Measurements from ENCODE around the gene G0S2. TPM values are rescaled to one million over a fixed set of nuclear protein-coding genes. Genes with fewer than 3 reads are reported as not detected.

The G0S2 gene
- total and polyA plus RNA-seq, 2 of the 4 experiments (the other 2 are of a cell fraction), result 0.36 to 0.53 TPM

- Histone ChIP-seq H2BK20ac (ENCODE audit: low read depth, low read length) (no peak overlapping the region), H3K9ac (ENCODE audit: low read depth, low read length) (no peak overlapping the region)
Measured at GRCh38 chr1:209657140-209657879, 17.9 kb upstream of the G0S2 start.

More at GRCh38 chr1:209657140-209657879, 17.9 kb upstream of the G0S2 start:
- Histone ChIP-seq H3K27ac (ENCODE audit: insufficient read depth, low read length) (no peak overlapping the region), H2AK9ac (replicated peaks; ENCODE audit: low read depth, low read length, poor library complexity) (no peak overlapping the region), H2BK5ac (ENCODE audit: low read depth, low read length, poor library complexity, severe bottlenecking) (no peak overlapping the region), H2AFZ (replicated peaks; ENCODE audit: low read length, poor library complexity) (no peak overlapping the region), H3K4ac (ENCODE audit: low read depth, low read length) (no peak overlapping the region), H2BK120ac (ENCODE audit: low read depth, low read length) (no peak overlapping the region), H3K9me1 (ENCODE audit: insufficient read depth, low read length) (no peaks in the 10 kb centered on the region; the same call in 1 of the 2 replicates), H2AK5ac (ENCODE audit: low read depth, low read length) (no peak overlapping the region), H4K91ac (ENCODE audit: insufficient read depth, low read depth, low read length) (no peak overlapping the region), H3K56ac (ENCODE audit: extremely low read depth, insufficient read depth, low read length) (no peak overlapping the region), H2BK15ac (ENCODE audit: low read depth, low read length) (no peak overlapping the region), H3K4me2 (ENCODE audit: low read depth, low read length) (no peak overlapping the region), H3K4me1 (ENCODE audit: control insufficient read depth, insufficient read depth, low read length) (no peaks in the 10 kb centered on the region), H4K20me1 (ENCODE audit: insufficient read depth, low read length) (no peaks in the 10 kb centered on the region), H4K5ac (ENCODE audit: low read depth, low read length) (no peak overlapping the region), H3K9me3 (ENCODE audit: control insufficient read depth, insufficient read depth, low read length) (no peaks in the 10 kb centered on the region), H3K18ac (ENCODE audit: low read depth, low read length) (no peak overlapping the region), H3K36me3 (ENCODE audit: control insufficient read depth, insufficient read depth, low read length) (no peaks in the 10 kb centered on the region), H3K23ac (ENCODE audit: low read depth, low read length) (no peak overlapping the region), H3K4me3 (ENCODE audit: insufficient read depth, low read depth, low read length) (no peak overlapping the region), H3K14ac (replicated peaks; ENCODE audit: low read depth, low read length) (no peak overlapping the region), H4K8ac (ENCODE audit: low read depth in 2 of 2, low read length in 2 of 2) (no peak overlapping the region), H3K79me1 (ENCODE audit: low read depth in 1 of 2, low read length in 2 of 2) (no peaks in the 10 kb centered on the region), H3K27me3 (ENCODE audit: control insufficient read depth, insufficient read depth, low read length) (no peaks in the 10 kb centered on the region; the same call in 1 of the 2 replicates)
- in situ Hi-C loops (cut with MboI; ENCODE audit: low sequenced_read_pairs) (no loop called here), intact Hi-C loops (cut with micrococcal nuclease) (no loop called here), dilution Hi-C loops (cut with HindIII; ENCODE audit: low sequenced_read_pairs, unreplicated experiment) (no loop called here)
- DNase-seq (no peak), ATAC-seq (ENCODE audit: low read depth) (no peak)
- 70% methylated on average over 6 of the region's 9 CpGs; no CpG with 5 or more reads in 1 of the 2 experiments for WGBS, 2 experiments (ENCODE audit: extremely low coverage in 2 of 2, insufficient read length in 1 of 2)
- no TSS peak for BruUV-seq (replicated peaks)
- CTCF ChIA-PET, result no interaction called here
- POLR2A ChIA-PET (ENCODE audit: unreplicated experiment), result no interaction called here
- no peak for TF ChIP-seq USF2 (IDR thresholded peaks at IDR 0.05; ENCODE audit: low read depth, low read length)
- TF ChIP-seq CEBPB (IDR thresholded peaks at IDR 0.05; ENCODE audit: low read depth, low read length), result no peak
- no peak for TF ChIP-seq MXI1 (IDR thresholded peaks at IDR 0.05; ENCODE audit: borderline replicate concordance, low read depth, low read length)
- no peak for TF ChIP-seq POLR2A (IDR thresholded peaks at IDR 0.05; ENCODE audit: low read depth, low read length)
- TF ChIP-seq CTCF (conservative IDR thresholded peaks at IDR 0.05; ENCODE audit: low read depth, low read length), result no peak
- TF ChIP-seq RCOR1 (IDR thresholded peaks at IDR 0.05; ENCODE audit: insufficient replicate concordance, low read length), result no peak
- no peak for TF ChIP-seq MAZ (IDR thresholded peaks at IDR 0.05; ENCODE audit: borderline replicate concordance, low read depth, low read length)
- TF ChIP-seq BHLHE40 (IDR thresholded peaks at IDR 0.05; ENCODE audit: low read depth, low read length), result no peak
- no peak for TF ChIP-seq RFX5 (IDR thresholded peaks at IDR 0.05; ENCODE audit: low read depth, low read length)
- no peak for TF ChIP-seq RAD21 (IDR thresholded peaks at IDR 0.05; ENCODE audit: low read length)
- TF ChIP-seq CHD1 (IDR thresholded peaks at IDR 0.05; ENCODE audit: low read depth, low read length), result no peak
- TF ChIP-seq ELK1 (IDR thresholded peaks at IDR 0.05; ENCODE audit: borderline replicate concordance, low read depth, low read length), result no peak
- no peak for TF ChIP-seq MAFK (IDR thresholded peaks at IDR 0.05; ENCODE audit: low read depth, low read length)
